Measurements from ENCODE around the gene SEC61B.

DNA sequence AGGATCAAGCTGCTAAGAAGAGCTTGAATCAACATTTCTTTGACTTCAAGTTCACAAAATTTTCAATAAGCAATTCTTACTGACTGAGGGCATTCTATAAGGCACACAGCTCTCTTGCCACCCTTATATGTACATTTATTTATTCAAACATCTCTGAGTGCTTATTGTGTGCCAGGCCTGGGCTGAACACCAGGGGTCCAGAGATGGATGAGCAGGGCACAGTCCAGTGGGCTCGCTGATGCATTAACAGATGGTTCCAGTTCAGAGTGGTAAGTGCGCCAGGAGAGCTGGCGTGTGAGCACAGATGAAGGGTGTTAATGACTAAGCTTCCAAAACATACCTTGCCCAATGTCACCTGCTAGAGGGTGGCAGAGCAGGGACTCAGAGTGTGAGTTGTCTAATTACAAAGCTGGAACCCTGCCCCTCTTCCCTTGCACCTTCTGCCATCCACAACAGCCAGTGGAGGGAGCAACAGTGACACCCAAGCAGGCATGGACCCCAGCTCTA is 24.9 kb upstream of the SEC61B start:
- TF ChIP-seq FOXK2 (IDR thresholded peaks at IDR 0.05): no peak
- TF ChIP-seq NFRKB (IDR thresholded peaks at IDR 0.05): no peak
- TF ChIP-seq SP1 (IDR thresholded peaks at IDR 0.05): no peak
- TF ChIP-seq FOXA1 (IDR thresholded peaks at IDR 0.05): no peak
- TF ChIP-seq HDGF (IDR thresholded peaks at IDR 0.05; ENCODE audit: borderline replicate concordance): no peak
- no peak for TF ChIP-seq BHLHE40 (IDR thresholded peaks at IDR 0.05; ENCODE audit: borderline replicate concordance)
- TF ChIP-seq ZNF384 (IDR thresholded peaks at IDR 0.05): no peak
- no peak for TF ChIP-seq ELF4 (IDR thresholded peaks at IDR 0.05)
- TF ChIP-seq ARNT (IDR thresholded peaks at IDR 0.05): no peak
